ENCODE measurements around the gene LAMA2. TPM values are rescaled to one million over a fixed set of nuclear protein-coding genes. Genes with fewer than 3 reads are reported as not detected.

The LAMA2 gene
- total RNA-seq, 1 experiment from 2014 or later, result 4.2 TPM

DNA sequence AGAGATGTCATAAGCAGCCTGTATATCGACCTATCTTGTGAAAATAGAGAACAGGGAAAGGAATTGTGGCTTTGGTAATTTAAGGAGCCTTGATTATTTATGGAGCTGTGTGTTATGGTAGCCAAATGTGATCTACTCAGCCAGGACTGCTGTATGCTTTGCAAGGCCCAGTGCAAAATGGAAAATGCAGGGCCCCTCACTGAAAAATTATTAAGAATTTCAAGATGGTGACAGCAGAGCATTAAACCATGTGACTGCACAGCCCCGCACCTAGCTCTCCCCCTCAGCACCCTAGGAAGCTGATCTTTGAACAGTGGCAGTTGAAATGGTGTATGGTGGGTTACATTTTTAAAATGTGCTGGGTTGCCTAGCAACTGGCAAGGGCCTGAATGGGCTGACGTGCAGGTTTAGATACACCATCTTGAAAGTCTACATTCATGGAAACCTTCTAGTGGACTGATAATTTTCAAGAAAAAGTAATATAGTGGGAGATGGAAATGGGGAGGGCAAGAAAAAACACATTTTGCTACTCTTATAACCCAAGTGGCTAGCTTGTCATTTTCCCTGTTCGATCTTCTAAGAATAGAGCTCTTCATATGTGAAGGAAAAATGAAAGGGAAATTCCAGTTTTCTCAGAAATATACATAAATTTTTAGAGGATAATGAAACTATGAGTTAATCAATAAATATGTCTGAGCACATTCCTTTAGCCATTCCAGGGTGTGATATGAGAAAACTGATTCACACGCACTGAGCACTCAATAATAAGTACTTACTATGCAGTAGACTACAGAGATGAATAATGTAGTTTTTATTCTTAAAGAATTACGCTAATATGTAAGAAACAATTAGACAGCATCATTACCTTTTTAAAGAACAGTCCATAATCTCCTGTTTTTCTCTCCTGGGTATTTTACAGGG, 619.1 kb downstream of the LAMA2 start:
- Histone ChIP-seq H2BK20ac (ENCODE audit: low read depth, low read length, poor library complexity, severe bottlenecking) (no peak overlapping the region), H2AK5ac (ENCODE audit: insufficient read length, low read length) (no peak overlapping the region), H2BK12ac (ENCODE audit: insufficient read length, low read depth, low read length) (no peak overlapping the region), H3K27me3 (ENCODE audit: insufficient read depth, low read length) (no peaks in the 10 kb centered on the region), H2AFZ (ENCODE audit: low read length) (no peak overlapping the region), H3K18ac (ENCODE audit: insufficient read length, low read depth, low read length) (no peak overlapping the region), H3K56ac (ENCODE audit: insufficient read length, low read depth, low read length) (no peak overlapping the region), H4K20me1 (ENCODE audit: control insufficient read depth, insufficient read depth, insufficient read length) (no peaks in the 10 kb centered on the region), H4K8ac (replicated peaks; ENCODE audit: insufficient read length, low read depth, low read length) (no peak overlapping the region), H3K4me1 (ENCODE audit: insufficient read depth, low read length) (peaks cover 6% of the 10 kb centered on the region; the same call in 1 of the 2 replicates), H3K23ac (ENCODE audit: insufficient read length, low read depth, low read length) (no peak overlapping the region), H3K9ac (ENCODE audit: extremely low read depth, insufficient read length, low read length) (no peak overlapping the region), H3K4ac (ENCODE audit: low read depth, low read length) (no peak overlapping the region), H3K9me3 (ENCODE audit: control insufficient read depth, low read depth, low read length) (no peaks in the 10 kb centered on the region), H2BK5ac (ENCODE audit: insufficient read length, low read length) (no peak overlapping the region), H3K4me2 (ENCODE audit: insufficient read depth, insufficient read length, low read length) (no peak overlapping the region), H2BK120ac (ENCODE audit: low read depth, low read length, poor library complexity, severe bottlenecking) (no peak overlapping the region), H3K23me2 (ENCODE audit: insufficient read length, low read depth, low read length, poor library complexity, severe bottlenecking) (no peaks in the 10 kb centered on the region), H3K79me1 (ENCODE audit: insufficient read depth, low read depth, low read length, poor library complexity, severe bottlenecking) (no peaks in the 10 kb centered on the region), H3K27ac (ENCODE audit: insufficient read length, low read depth, low read length) (no peak overlapping the region), H3T11ph (ENCODE audit: low read length) (no peak overlapping the region), H2BK15ac (ENCODE audit: low read depth, low read length) (no peak overlapping the region), H4K91ac (ENCODE audit: insufficient read length, low read depth, low read length) (no peak overlapping the region), H4K5ac (ENCODE audit: insufficient read length, low read depth, low read length) (no peak overlapping the region), H3K79me2 (ENCODE audit: insufficient read depth, low read length) (no peaks in the 10 kb centered on the region), H3K14ac (ENCODE audit: insufficient read depth, low read length) (no peak overlapping the region)
- TF ChIP-seq, protein P1, sequence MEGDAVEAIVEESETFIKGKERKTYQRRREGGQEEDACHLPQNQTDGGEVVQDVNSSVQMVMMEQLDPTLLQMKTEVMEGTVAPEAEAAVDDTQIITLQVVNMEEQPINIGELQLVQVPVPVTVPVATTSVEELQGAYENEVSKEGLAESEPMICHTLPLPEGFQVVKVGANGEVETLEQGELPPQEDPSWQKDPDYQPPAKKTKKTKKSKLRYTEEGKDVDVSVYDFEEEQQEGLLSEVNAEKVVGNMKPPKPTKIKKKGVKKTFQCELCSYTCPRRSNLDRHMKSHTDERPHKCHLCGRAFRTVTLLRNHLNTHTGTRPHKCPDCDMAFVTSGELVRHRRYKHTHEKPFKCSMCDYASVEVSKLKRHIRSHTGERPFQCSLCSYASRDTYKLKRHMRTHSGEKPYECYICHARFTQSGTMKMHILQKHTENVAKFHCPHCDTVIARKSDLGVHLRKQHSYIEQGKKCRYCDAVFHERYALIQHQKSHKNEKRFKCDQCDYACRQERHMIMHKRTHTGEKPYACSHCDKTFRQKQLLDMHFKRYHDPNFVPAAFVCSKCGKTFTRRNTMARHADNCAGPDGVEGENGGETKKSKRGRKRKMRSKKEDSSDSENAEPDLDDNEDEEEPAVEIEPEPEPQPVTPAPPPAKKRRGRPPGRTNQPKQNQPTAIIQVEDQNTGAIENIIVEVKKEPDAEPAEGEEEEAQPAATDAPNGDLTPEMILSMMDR (conservative IDR thresholded peaks at IDR 0.05), result no peak
- WGBS (ENCODE audit: extremely low coverage, insufficient read length, low lambda C conversion rate), result no CpG with 5 or more reads among the region's 6 CpGs
- no peak for DNase-seq
- Mint-ChIP-seq H3K9me3 (no peaks in the 10 kb centered on the region), H3K36me3 (ENCODE audit: insufficient read depth in 1 of 3, low read depth in 3 of 3) (no peaks in the 10 kb centered on the region), H3K27ac (peak overlapping the region; percentile 38 to 65 (median 42); a peak in 3 of 7 replicates), H3K4me3 (no peak overlapping the region), H3K27me3 (ENCODE audit: low read depth) (no peaks in the 10 kb centered on the region), H3K4me1 (peaks cover 22 to 28% of the 10 kb centered on the region in 2 experiments)
